CD8-positive, alpha-beta memory T cell (primary cell): ENCODE results near the gene GYPC. TPM values are rescaled to one million over a fixed set of nuclear protein-coding genes. Genes with fewer than 3 reads are reported as not detected.

Experiments
- CTCF ChIA-PET: fragments of 350-600 bp; sonication (Branson Sonifier 250); formaldehyde crosslinking; loops from one replicate; lab custom pipeline; 2021; ENCODE audit warnings: antibody characterized with exemption; lab: Charles Lee
- POLR2A ChIA-PET: fragments of 350-600 bp; sonication (Branson Sonifier 250); formaldehyde crosslinking; loops from one replicate; lab custom pipeline; 2021; ENCODE audit warnings: antibody characterized with exemption; lab: Charles Lee
- DNase-seq, 5 donors: peaks; one replicate each; pipeline versions ENCODE4 v3.0.0 to v3.0.0-alpha.2; 2020 to 2022; ENCODE audit warnings: mixed read lengths in 1 of 5
- H3K27ac ChIP-seq: one replicate; pipeline ENCODE4 v1.7.0; 2013; ENCODE audit warnings: low read depth, mild to moderate bottlenecking, low read length, moderate library complexity
- H3K27me3 ChIP-seq: 2 replicates; pipeline ENCODE4 v1.7.0; 2013; ENCODE audit warnings: low read length, mild to moderate bottlenecking; ENCODE audit not compliant: insufficient read depth, poor library complexity, severe bottlenecking
- H3K36me3 ChIP-seq: 2 replicates; pipeline ENCODE4 v1.7.0; 2013; ENCODE audit warnings: mild to moderate bottlenecking, low read length, moderate library complexity; ENCODE audit not compliant: insufficient read depth
- H3K4me1 ChIP-seq: 2 replicates; pipeline ENCODE4 v1.7.0; 2013; ENCODE audit warnings: mild to moderate bottlenecking, low read length, moderate library complexity; ENCODE audit not compliant: insufficient read depth
- H3K4me3 ChIP-seq: 2 replicates; pipeline ENCODE4 v1.7.0; 2013; ENCODE audit warnings: mild to moderate bottlenecking, low read length
- H3K9me3 ChIP-seq: 2 replicates; pipeline ENCODE4 v1.7.0; 2013; ENCODE audit warnings: mild to moderate bottlenecking, low read length
- H3K27ac Mint-ChIP-seq, 8 donors: one replicate each; pipeline ENCODE4 v1.8.0; 2020 to 2021; ENCODE audit warnings: mixed read lengths in 8 of 8, mild to moderate bottlenecking in 6 of 8, inconsistent platforms in 3 of 8, moderate library complexity in 3 of 8
- H3K27me3 Mint-ChIP-seq, 2 donors: one replicate each; pipeline ENCODE4 v1.8.0; 2020 to 2021; ENCODE audit warnings: mixed read lengths in 2 of 2, mild to moderate bottlenecking in 1 of 2, moderate library complexity in 1 of 2
- H3K36me3 Mint-ChIP-seq, 3 donors: one replicate each; pipeline ENCODE4 v1.8.0; 2020 to 2021; ENCODE audit warnings: mixed read lengths in 3 of 3, inconsistent platforms in 1 of 3, mild to moderate bottlenecking in 1 of 3
- H3K4me1 Mint-ChIP-seq, 3 donors: one replicate each; pipeline ENCODE4 v1.8.0; 2020 to 2021; ENCODE audit warnings: mixed read lengths in 3 of 3, inconsistent platforms in 1 of 3, mild to moderate bottlenecking in 1 of 3
- H3K4me3 Mint-ChIP-seq, 7 donors: one replicate each; pipeline ENCODE4 v1.8.0; 2020 to 2021; ENCODE audit warnings: mixed read lengths in 7 of 7, mild to moderate bottlenecking in 6 of 7, moderate library complexity in 4 of 7, inconsistent platforms in 2 of 7
- H3K9me3 Mint-ChIP-seq, 5 donors: one replicate each; pipeline ENCODE4 v1.8.0; 2020 to 2022; ENCODE audit warnings: mixed read lengths in 5 of 5, mild to moderate bottlenecking in 3 of 5, moderate library complexity in 2 of 5, inconsistent platforms in 1 of 5
- polyA plus RNA-seq: library from polyadenylated mRNA; unstranded; fragments of 300-500 nt; fragmentation: Illumina TruSeq; gene quantifications from one replicate; pipeline ENCODE4 v1.2.3, GENCODE V29; 2021
- total RNA-seq, 2 experiments: library from RNA; stranded (reverse); gene quantifications; one replicate each; pipeline ENCODE4 v1.2.3, GENCODE V29; 2021

GYPC gene
- total and polyA plus RNA-seq, 3 experiments from 2014 or later = 102 to 226 (median 102) TPM

- Mint-ChIP-seq H3K27ac (peak overlapping the region in 1 of 8 donors; percentile 43), H3K4me3 (peak overlapping the region in 1 of 7 donors; percentile 51), H3K27me3 (peaks cover 0 to 3% of the 10 kb centered on the region in 2 donors), H3K4me1 (peaks cover 17 to 18% (median 17%) of the 10 kb centered on the region in 3 donors), H3K36me3 (peaks cover 2 to 13% (median 12%) of the 10 kb centered on the region in 3 donors), H3K9me3 (peaks cover 0 to 1% (median 0%) of the 10 kb centered on the region in 5 donors)
- ChIA-PET CTCF (no interaction called here), POLR2A (no interaction called here)
- DNase-seq = no peak
- no peak overlapping the region for H3K27ac ChIP-seq
- H3K36me3 ChIP-seq = no peaks in the 10 kb centered on the region
- H3K4me3 ChIP-seq = no peak overlapping the region
- no peaks in the 10 kb centered on the region for H3K9me3 ChIP-seq
- no peaks in the 10 kb centered on the region for H3K27me3 ChIP-seq
- peaks cover 14% of the 10 kb centered on the region for H3K4me1 ChIP-seq
Observed at GRCh38 chr2:126652323-126652891, 3.6 kb upstream of the GYPC start.

DNA sequence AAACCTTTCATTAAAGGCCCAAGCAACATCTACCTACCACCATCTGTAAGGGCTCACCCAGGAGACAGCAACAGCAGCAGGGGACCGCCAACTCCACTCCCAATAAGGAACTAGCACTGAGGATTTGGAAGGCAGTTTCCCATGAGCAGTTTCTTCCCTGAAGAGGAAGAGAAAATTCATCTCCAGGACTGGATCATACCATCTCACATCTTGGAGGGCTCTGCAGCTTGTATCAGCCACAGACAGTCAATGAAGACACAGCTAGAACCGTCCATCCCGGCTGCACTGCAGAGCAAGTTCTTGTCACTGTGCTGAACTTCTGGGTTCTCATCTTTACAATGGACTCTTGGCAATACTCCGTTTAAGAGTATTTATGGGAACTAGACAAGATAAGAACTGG, 2.8 kb upstream of the GYPC start:
- H3K36me3 Mint-ChIP-seq = peaks cover under 1 to 16% (median 12%) of the 10 kb centered on the region in 3 donors
- DNase-seq = no peak
- Histone ChIP-seq H3K4me3 (no peak overlapping the region), H3K27ac (no peak overlapping the region), H3K9me3 (no peaks in the 10 kb centered on the region), H3K36me3 (no peaks in the 10 kb centered on the region), H3K27me3 (no peaks in the 10 kb centered on the region), H3K4me1 (peaks cover 18% of the 10 kb centered on the region)
- peak overlapping the region in 1 of 7 donors; percentile 51 for H3K4me3 Mint-ChIP-seq
- peaks cover 0 to 1% (median 0%) of the 10 kb centered on the region in 5 donors for H3K9me3 Mint-ChIP-seq
- peaks cover 24 to 25% (median 24%) of the 10 kb centered on the region in 3 donors for H3K4me1 Mint-ChIP-seq
- peak overlapping the region in 1 of 8 donors; percentile 70 for H3K27ac Mint-ChIP-seq
- POLR2A ChIA-PET = no interaction called here
- peaks cover 0 to 3% of the 10 kb centered on the region in 2 donors for H3K27me3 Mint-ChIP-seq
- CTCF ChIA-PET = no interaction called here

GRCh38 chr2:126653761-126654160, 2.2 kb upstream of the GYPC start:
- H3K9me3 Mint-ChIP-seq = peaks cover 0 to 1% (median 0%) of the 10 kb centered on the region in 5 donors
- peak overlapping the region in 2 of 8 donors; percentile 25 to 67 for H3K27ac Mint-ChIP-seq
- H3K36me3 Mint-ChIP-seq = peaks cover 0 to 16% (median 12%) of the 10 kb centered on the region in 3 donors
- ChIA-PET CTCF (no interaction called here), POLR2A (no interaction called here)
- H3K4me3 ChIP-seq = no peak overlapping the region
- H3K36me3 ChIP-seq = no peaks in the 10 kb centered on the region
- no peaks in the 10 kb centered on the region for H3K9me3 ChIP-seq
- peaks cover 30 to 31% (median 30%) of the 10 kb centered on the region in 3 donors for H3K4me1 Mint-ChIP-seq
- no peaks in the 10 kb centered on the region for H3K27me3 ChIP-seq
- no peak overlapping the region for H3K27ac ChIP-seq
- peaks cover 23% of the 10 kb centered on the region for H3K4me1 ChIP-seq
- DNase-seq = no peak
- H3K4me3 Mint-ChIP-seq = peak overlapping the region in 2 of 7 donors; percentile 10 to 79
- H3K27me3 Mint-ChIP-seq = peaks cover 0 to 3% of the 10 kb centered on the region in 2 donors

- H3K9me3 ChIP-seq = no peaks in the 10 kb centered on the region
- Mint-ChIP-seq H3K4me1 (peaks cover 39 to 43% (median 43%) of the 10 kb centered on the region in 3 donors), H3K36me3 (peaks cover 5 to 19% (median 10%) of the 10 kb centered on the region in 3 donors), H3K27ac (peak overlapping the region; percentile 88 to 99 (median 96)), H3K27me3 (peaks cover 0 to 3% of the 10 kb centered on the region in 2 donors), H3K9me3 (peaks cover 0 to 1% (median 0%) of the 10 kb centered on the region in 5 donors), H3K4me3 (peak overlapping the region; percentile 93 to 98 (median 96))
- ChIA-PET CTCF (interaction anchor here (0.6 to 1.1 kb wide), 2 partner anchors 20 to 122 kb away, joined by 3 read pairs; no protein-coding TSS in a partner anchor), POLR2A (no interaction called here)
- H3K4me3 ChIP-seq = no peak overlapping the region
- H3K27me3 ChIP-seq = no peaks in the 10 kb centered on the region
- no peaks in the 10 kb centered on the region for H3K36me3 ChIP-seq
- DNase-seq = no peak
- H3K4me1 ChIP-seq = peaks cover 36% of the 10 kb centered on the region
- peak overlapping the region; percentile 86 for H3K27ac ChIP-seq
Observed at GRCh38 chr2:126655051-126655450, 907 bp upstream of the GYPC start.

DNA sequence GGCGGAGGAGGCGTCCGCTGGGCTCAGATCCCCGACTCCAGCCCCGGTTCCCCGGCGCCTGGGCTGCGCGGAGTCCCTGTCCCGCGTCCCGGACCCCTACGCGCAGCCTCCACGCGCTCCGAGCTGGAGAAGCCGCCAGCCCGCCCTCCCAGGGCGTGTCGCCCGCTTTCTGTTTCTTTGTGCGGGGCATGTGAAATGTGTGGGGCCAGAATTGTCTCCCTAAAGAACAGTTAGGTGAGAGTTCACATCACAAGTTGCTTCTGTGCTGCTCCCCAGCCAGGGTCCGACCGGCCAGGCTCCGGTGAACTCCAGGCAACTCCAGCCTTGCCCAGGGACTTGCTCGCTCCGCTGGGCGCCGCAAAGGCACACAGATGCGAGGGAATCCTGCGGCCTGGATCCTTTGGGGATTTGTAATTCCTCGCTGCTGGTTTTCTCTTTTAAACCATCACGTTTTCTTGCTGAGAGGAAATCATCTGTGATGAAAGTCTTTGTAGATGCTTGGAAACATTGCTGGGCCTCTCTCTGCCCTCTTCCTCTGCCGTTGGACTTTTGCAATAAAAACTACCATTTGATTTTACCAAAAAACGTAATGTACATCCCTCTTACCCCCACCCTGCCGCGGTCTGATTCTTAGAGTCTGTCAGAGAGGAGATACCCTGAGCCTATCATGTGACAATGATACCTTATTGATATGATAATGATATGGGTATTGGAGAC, 631 bp downstream of the GYPC start:
- Histone ChIP-seq H3K9me3 (no peaks in the 10 kb centered on the region), H3K27ac (peak overlapping the region; percentile 86), H3K4me3 (peak overlapping the region; percentile 74), H3K27me3 (no peaks in the 10 kb centered on the region), H3K4me1 (peaks cover 50% of the 10 kb centered on the region), H3K36me3 (no peaks in the 10 kb centered on the region)
- ChIA-PET POLR2A (no interaction called here), CTCF (no interaction called here)
- DNase-seq = peak; percentile 21 to 58 (median 50)
- no peaks in the 10 kb centered on the region for H3K9me3 Mint-ChIP-seq
- H3K27ac Mint-ChIP-seq = peak overlapping the region; percentile 88 to 100 (median 99)
- peak overlapping the region; percentile 93 to 99 (median 96) for H3K4me3 Mint-ChIP-seq
- H3K27me3 Mint-ChIP-seq = peaks cover 0 to 3% of the 10 kb centered on the region in 2 donors
- peaks cover 0 to 26% (median 5%) of the 10 kb centered on the region in 3 donors for H3K36me3 Mint-ChIP-seq
- H3K4me1 Mint-ChIP-seq = peaks cover 52 to 59% (median 58%) of the 10 kb centered on the region in 3 donors

DNA sequence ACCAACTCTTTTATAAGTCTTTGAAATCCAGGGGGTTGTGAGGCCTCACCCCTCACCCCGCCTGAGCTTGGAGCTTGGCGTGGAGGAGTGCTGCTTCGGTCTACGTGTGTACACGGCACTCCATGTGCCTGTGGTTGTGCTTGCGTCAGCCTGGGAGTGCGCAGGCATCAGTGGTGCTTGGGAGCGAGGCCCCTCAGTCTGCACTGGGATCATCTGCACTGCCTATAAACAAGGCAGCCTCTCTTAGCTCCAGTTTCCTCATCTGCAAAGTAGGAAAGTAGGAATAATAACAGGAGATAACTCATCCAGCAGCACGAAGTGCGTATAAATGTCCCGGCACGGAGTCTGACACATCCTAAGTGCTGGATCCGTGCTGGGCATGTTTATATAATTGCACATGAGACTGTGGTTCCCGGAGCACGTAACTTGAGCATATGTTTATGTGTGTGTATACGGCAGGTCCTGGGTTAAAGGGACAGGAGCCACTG, 1.2 kb downstream of the GYPC start:
- peak overlapping the region; percentile 74 for H3K4me3 ChIP-seq
- H3K4me1 Mint-ChIP-seq = peaks cover 58 to 65% (median 64%) of the 10 kb centered on the region in 3 donors
- ChIA-PET POLR2A (interaction anchor here (0.9 to 1.1 kb wide), 2 partner anchors 19 to 1048 kb away, joined by 3 read pairs; no protein-coding TSS in a partner anchor), CTCF (interaction anchor here (1.1 to 1.5 kb wide), 2 partner anchors 117 to 129 kb away, joined by 4 to 5 read pairs; no protein-coding TSS in a partner anchor)
- H3K36me3 ChIP-seq = no peaks in the 10 kb centered on the region
- peaks cover 56% of the 10 kb centered on the region for H3K4me1 ChIP-seq
- no peaks in the 10 kb centered on the region for H3K9me3 ChIP-seq
- no peaks in the 10 kb centered on the region for H3K27me3 ChIP-seq
- peak overlapping the region; percentile 88 to 100 (median 99) for H3K27ac Mint-ChIP-seq
- H3K4me3 Mint-ChIP-seq = peak overlapping the region; percentile 93 to 99 (median 96)
- peaks cover 0 to 30% (median 5%) of the 10 kb centered on the region in 3 donors for H3K36me3 Mint-ChIP-seq
- H3K27me3 Mint-ChIP-seq = peaks cover 0 to 3% of the 10 kb centered on the region in 2 donors
- DNase-seq = peak; percentile 27 to 83 (median 67)
- H3K27ac ChIP-seq = peak overlapping the region; percentile 86
- no peaks in the 10 kb centered on the region for H3K9me3 Mint-ChIP-seq

DNA sequence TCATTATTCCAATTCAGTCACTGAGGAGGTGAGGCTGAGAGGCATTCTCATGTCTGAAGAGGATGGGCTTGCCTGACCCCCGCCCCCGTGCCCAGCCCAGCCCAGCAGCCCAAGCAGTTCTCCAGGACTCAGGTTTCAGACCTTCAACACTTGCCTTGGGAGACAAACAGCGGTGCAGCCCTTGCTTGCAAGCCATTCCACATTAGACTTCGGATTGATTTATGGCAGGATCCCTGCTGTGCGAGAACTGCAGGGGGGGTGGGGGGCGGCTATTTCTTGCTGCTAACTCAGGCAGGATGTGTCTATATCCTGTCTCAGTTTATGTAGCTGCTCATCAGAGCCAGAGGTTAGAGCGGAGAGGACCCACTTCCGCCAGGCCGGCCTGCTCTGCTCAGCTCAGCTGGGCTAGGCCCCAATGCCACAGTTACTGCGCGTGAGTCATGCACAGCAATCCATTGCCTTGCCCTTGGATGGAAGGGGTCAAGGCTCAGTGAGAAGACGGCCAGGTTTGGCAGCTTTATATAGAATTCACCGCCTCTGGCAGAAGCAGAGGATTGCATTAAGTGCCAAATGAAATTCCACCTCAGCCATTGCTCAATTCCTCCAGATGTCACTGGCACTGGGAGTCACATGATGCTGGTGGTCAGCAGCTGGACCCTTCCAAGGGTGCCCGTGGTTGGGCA, 1.8 kb downstream of the GYPC start:
- H3K36me3 Mint-ChIP-seq = peaks cover 0 to 34% (median 5%) of the 10 kb centered on the region in 3 donors

More for the DNA sequence above, 1.8 kb downstream of the GYPC start:
- peak; percentile 61 to 87 (median 75) for DNase-seq
- Histone ChIP-seq H3K27me3 (no peaks in the 10 kb centered on the region), H3K27ac (peak overlapping the region; percentile 86), H3K36me3 (no peaks in the 10 kb centered on the region), H3K9me3 (no peaks in the 10 kb centered on the region), H3K4me1 (peaks cover 62% of the 10 kb centered on the region), H3K4me3 (peak overlapping the region; percentile 74)
- ChIA-PET CTCF (interaction anchor here (1.1 to 1.5 kb wide), 2 partner anchors 117 to 130 kb away, joined by 4 to 5 read pairs; no protein-coding TSS in a partner anchor), POLR2A (interaction anchor here (0.9 to 1.1 kb wide), 2 partner anchors 19 to 1047 kb away, joined by 3 read pairs; no protein-coding TSS in a partner anchor)
- H3K27ac Mint-ChIP-seq = peak overlapping the region; percentile 88 to 100 (median 99)
- H3K9me3 Mint-ChIP-seq = no peaks in the 10 kb centered on the region
- H3K4me1 Mint-ChIP-seq = peaks cover 64 to 71% (median 70%) of the 10 kb centered on the region in 3 donors
- H3K27me3 Mint-ChIP-seq = peaks cover 0 to 3% of the 10 kb centered on the region in 2 donors
- H3K4me3 Mint-ChIP-seq = peak overlapping the region; percentile 93 to 99 (median 96)
